ENCODE results near the gene PLXDC2.
"Not testable (repeated sequence)": the region's sequence is repeated elsewhere in the genome, so short reads cannot be mapped to it uniquely, and the experiment has no call there.

Gene PLXDC2

GRCh38 chr10:20133669-20134189, 317.5 kb downstream of the PLXDC2 start:
- no peak for DNase-seq

- no peak for DNase-seq
These were observed 326.1 kb downstream of the PLXDC2 start for GRCh38 chr10:20142311-20142710.

- no peak for DNase-seq
These were observed 328.0 kb downstream of the PLXDC2 start for GRCh38 chr10:20144268-20144667.

- no peak for DNase-seq
These were observed 329.8 kb downstream of the PLXDC2 start for GRCh38 chr10:20146004-20146403.

GRCh38 chr10:20147684-20148083, 331.5 kb downstream of the PLXDC2 start:
- no peak for DNase-seq

- no peak for DNase-seq
These were observed 340.3 kb downstream of the PLXDC2 start for GRCh38 chr10:20156511-20156910.

- no peak for DNase-seq
These were observed 341.1 kb downstream of the PLXDC2 start for GRCh38 chr10:20157314-20157713.

- no peak for DNase-seq
These were observed 341.9 kb downstream of the PLXDC2 start for GRCh38 chr10:20158086-20158485.

GRCh38 chr10:20162123-20162522, 345.9 kb downstream of the PLXDC2 start:
- DNase-seq = no peak

- DNase-seq = no peak
These were observed 350.0 kb downstream of the PLXDC2 start for GRCh38 chr10:20166096-20166675.

GRCh38 chr10:20170661-20171060, 354.4 kb downstream of the PLXDC2 start:
- no peak for DNase-seq

- DNase-seq = no peak
These were observed 356.8 kb downstream of the PLXDC2 start for GRCh38 chr10:20173046-20173445.

GRCh38 chr10:20175719-20176118, 359.5 kb downstream of the PLXDC2 start:
- DNase-seq = no peak

GRCh38 chr10:20180766-20181165, 364.5 kb downstream of the PLXDC2 start:
- no peak for DNase-seq

GRCh38 chr10:20181434-20181833, 365.2 kb downstream of the PLXDC2 start:
- no peak for DNase-seq

- DNase-seq = no peak
These were observed 368.9 kb downstream of the PLXDC2 start for GRCh38 chr10:20185116-20185515.

GRCh38 chr10:20191392-20191791, 375.2 kb downstream of the PLXDC2 start:
- DNase-seq = not testable (repeated sequence)

GRCh38 chr10:20195076-20195475, 378.8 kb downstream of the PLXDC2 start:
- no peak for DNase-seq

- no peak for DNase-seq
These were observed 384.5 kb downstream of the PLXDC2 start for GRCh38 chr10:20200758-20201157.

GRCh38 chr10:20202337-20202736, 386.1 kb downstream of the PLXDC2 start:
- DNase-seq = no peak

GRCh38 chr10:20207653-20208052, 391.4 kb downstream of the PLXDC2 start:
- DNase-seq = no peak

- not testable (repeated sequence) for DNase-seq
These were observed 392.9 kb downstream of the PLXDC2 start for GRCh38 chr10:20209098-20209497.

- DNase-seq = no peak
These were observed 399.4 kb downstream of the PLXDC2 start for GRCh38 chr10:20215547-20216152.

GRCh38 chr10:20221356-20221755, 405.1 kb downstream of the PLXDC2 start:
- no peak for DNase-seq

GRCh38 chr10:20228729-20229128, 412.5 kb downstream of the PLXDC2 start:
- no peak for DNase-seq

All from NCI-H1694 (cell line).